ENCODE data around the gene VAX1. TPM values are rescaled to one million over a fixed set of nuclear protein-coding genes. Genes with fewer than 3 reads are reported as not detected.

Gene VAX1
- total RNA-seq, 4 donors from 2014 or later: not detected

DNA sequence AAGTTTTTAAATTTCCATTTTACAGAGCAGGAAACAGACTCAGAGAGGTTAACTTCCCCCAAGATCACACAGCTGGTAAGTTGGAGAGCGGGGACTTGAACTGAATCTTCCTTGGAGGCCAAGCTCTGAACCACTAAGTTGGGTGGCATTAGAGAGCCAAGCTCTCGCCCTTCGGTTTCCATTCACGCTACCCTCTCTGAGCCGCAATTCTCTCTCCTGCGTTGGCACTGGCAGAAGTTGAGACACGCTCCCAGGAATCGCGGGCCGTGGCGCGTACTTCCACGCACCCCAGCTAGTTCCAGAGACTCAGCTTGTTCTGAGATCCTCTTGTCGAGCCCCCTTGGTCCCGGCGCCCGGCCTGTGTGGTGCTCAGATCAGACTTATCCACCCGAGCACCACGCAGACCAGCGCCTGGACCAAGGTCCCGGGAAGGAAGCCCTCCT, 29.3 kb upstream of the VAX1 start:
- TF ChIP-seq, protein P1, sequence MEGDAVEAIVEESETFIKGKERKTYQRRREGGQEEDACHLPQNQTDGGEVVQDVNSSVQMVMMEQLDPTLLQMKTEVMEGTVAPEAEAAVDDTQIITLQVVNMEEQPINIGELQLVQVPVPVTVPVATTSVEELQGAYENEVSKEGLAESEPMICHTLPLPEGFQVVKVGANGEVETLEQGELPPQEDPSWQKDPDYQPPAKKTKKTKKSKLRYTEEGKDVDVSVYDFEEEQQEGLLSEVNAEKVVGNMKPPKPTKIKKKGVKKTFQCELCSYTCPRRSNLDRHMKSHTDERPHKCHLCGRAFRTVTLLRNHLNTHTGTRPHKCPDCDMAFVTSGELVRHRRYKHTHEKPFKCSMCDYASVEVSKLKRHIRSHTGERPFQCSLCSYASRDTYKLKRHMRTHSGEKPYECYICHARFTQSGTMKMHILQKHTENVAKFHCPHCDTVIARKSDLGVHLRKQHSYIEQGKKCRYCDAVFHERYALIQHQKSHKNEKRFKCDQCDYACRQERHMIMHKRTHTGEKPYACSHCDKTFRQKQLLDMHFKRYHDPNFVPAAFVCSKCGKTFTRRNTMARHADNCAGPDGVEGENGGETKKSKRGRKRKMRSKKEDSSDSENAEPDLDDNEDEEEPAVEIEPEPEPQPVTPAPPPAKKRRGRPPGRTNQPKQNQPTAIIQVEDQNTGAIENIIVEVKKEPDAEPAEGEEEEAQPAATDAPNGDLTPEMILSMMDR (IDR thresholded peaks at IDR 0.05): no peak
- ATAC-seq (ENCODE audit: low FRiP score): no peak
- no peak for DNase-seq (ENCODE audit: low spot score)

DNA sequence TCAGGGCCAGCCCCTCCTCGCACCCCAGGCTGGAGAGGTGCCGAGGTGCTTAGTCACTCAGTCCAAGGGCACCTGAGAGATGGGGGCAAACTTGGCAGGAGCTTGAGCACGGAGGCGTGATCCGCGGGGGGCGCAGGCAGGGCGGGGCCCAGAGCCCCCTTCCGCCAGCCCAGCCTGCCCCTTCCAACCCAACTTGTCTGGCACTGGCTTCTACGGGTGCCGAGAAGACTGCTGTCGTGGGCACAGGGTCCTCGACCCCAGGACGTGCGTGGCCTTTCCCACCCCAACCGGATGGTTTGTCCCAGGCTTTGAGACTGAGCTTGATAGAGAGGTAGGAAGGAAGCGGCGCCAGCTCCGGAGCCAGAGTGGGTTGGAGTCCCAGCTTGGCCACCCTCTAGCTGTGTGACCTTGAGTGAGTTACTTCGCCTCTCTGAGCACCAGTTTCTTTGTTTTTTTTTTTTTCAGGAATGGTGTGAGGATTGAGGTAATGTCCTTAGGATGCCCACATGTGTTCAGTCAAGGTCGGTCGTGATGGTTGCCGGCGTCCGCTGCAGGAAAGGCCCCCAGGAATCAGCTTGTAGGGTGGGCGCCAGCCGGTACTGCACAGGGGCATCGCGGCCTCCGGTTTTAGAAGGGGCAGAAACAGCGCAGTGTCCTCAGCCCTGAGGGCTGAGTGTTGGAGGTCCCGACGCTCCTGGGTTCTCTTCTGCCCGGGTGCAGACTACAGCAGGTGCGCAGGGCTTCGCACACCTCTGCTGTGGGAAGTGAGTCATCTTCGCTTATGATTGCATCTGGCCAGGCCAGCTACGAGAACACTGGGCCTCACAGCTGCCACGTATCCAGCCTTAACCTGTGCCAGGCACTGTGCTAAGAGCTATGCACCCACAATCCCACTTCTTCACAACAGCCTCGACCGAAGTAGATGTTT, 28.6 kb upstream of the VAX1 start:
- ATAC-seq (ENCODE audit: low FRiP score) (no peak), DNase-seq (ENCODE audit: low spot score) (no peak)
- TF ChIP-seq, protein P1 (IDR thresholded peaks at IDR 0.05): no peak

DNA sequence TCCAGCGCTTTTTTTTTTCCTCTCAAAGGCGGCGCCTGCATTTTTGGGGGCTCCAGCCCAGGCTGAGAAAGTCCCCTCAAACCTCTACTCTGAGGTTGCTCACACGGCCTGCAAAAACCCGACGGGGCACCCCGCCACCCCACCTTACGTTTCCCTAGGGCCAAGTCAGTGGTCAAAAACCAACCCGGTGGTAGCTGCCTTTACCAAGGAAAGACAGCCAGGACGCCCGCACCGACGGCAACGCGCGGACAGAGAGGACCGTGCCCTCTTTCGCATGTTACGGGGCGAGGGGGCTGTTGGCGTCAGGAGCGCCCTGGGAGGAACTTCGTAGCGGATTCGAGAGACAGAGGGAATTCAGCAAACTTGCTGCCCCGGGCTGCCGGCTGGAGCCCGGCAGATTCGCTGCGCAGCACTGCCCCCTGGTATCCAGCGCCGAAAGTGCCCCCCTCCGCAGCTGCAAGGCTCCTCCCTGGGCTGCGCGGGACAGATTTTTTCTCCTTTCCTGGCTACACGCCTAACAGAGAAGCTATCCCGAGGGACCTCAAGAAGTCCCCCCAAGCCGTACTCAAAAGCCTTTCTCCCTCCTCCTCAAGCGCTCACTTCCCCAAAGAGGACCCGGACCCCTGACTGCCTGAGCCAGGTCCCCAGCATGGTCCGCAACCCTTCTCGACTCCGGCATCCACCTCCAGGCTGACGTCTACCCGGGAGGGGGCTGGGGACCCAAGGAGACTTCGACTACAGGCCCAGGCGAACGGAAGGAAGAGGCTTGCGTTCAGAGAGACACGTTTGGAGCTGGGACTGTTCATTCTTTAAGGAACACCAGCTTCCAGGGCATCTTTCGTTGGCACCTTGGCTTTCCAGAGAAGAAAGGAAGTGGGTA, 27.7 kb upstream of the VAX1 start:
- DNase-seq (ENCODE audit: low spot score) (no peak), ATAC-seq (ENCODE audit: low FRiP score) (no peak)
- TF ChIP-seq, protein P1 (IDR thresholded peaks at IDR 0.05): no peak

DNA sequence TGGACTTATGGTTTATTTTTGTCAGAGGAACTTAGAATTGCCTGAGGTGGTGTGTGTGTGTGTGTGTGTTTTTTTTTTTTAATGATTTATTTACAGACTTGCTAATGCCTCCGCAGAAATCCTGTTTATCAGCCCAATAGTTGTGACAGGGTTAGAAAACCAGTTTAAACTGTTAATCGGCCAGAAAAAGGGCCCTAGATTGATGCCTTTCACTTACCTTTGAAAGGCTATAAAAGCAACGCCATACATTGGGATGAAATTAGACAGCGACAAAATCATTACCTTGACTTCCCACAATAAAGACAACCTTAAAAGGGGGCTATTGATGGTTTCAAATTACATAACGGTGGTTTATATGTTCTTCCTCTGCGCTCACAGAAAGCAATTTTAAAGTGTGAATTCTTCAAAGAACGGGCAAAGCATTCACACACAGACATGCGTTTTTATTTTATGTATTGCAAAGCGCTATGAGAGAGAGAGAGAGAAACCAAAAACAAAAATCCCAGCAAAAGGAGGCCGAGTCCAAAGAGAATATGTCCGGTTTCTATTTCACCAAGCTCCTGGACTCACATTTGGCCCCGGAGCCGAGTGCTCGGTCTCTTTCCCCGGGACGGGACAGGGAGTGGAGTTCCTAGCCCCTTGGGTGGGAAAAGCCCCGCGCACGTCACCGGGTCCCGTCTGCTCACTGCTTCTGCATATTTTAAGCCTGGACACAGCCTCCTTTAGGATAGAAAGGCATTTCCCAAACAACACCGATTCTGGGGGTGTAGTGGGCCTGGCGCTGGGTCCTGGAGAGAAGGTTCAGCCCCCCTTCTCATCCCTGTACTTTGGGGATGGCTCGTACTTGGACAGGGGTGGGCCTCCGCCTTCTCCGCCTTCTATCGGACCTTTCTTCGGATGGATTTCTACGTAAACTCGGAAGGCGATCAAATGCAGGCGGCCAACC, 26.8 kb upstream of the VAX1 start:
- ATAC-seq (ENCODE audit: low FRiP score): no peak
- DNase-seq (ENCODE audit: low spot score): no peak
- TF ChIP-seq, protein P1 (IDR thresholded peaks at IDR 0.05): no peak

DNA sequence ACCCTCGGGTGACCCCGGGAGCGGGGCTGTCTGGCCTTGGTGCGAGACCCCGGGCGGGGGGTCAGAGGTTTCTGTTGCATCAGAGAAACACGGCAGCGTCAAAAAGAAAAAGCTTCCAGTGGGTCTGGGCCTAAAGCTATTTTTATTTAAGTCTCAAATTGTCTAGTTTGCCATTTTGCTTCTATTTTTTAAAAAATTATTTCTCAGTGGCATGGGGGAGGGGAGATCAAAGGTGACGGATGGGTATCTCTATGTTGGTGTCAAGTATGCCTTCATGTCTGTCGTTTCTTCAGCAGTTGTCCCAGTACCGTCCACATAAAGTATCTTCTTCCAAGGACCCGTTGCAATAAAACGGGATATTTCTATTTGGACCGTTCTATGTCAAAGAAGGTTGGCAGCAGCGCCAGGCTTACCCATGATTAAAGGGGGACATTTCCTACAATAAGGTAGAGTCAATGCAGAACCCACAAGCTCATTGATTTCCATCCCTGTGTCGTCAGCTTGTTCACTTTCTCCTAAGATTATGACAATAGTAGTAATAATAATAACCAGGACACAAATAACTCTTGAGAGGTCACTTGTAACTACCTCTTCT, 26.0 kb upstream of the VAX1 start:
- ATAC-seq (ENCODE audit: low FRiP score) (no peak), DNase-seq (ENCODE audit: low spot score) (no peak)
- TF ChIP-seq, protein P1 (IDR thresholded peaks at IDR 0.05): no peak

Data from omental fat pad (tissue), 4 donors.